Nephron (organoid): ENCODE data around the gene MARS2.
"Not testable (repeated sequence)": the region's sequence is repeated elsewhere in the genome, so short reads cannot be mapped to it uniquely, and the experiment has no call there.

Source experiments
- H3K27ac Mint-ChIP-seq, 3 experiments: 2 replicates each; pipeline ENCODE4 v1.8.0; 2020; ENCODE audit warnings: mixed read lengths in 3 of 3, mild to moderate bottlenecking in 2 of 3, moderate library complexity in 1 of 3
- H3K27me3 Mint-ChIP-seq: 2 replicates; pipeline ENCODE4 v1.8.0; 2021; ENCODE audit warnings: low read depth, mild to moderate bottlenecking, moderate library complexity, mixed read lengths
- H3K36me3 Mint-ChIP-seq: 2 replicates; pipeline ENCODE4 v1.8.0; 2020; ENCODE audit warnings: low read depth, mixed read lengths
- H3K4me1 Mint-ChIP-seq: 2 replicates; pipeline ENCODE4 v1.8.0; 2020; ENCODE audit warnings: mixed read lengths
- H3K4me3 Mint-ChIP-seq, 3 experiments: 2 replicates each; pipeline ENCODE4 v1.8.0; 2020; ENCODE audit warnings: mild to moderate bottlenecking in 3 of 3, mixed read lengths in 3 of 3, moderate library complexity in 2 of 3
- H3K9me3 Mint-ChIP-seq: 2 replicates; pipeline ENCODE4 v1.8.0; 2020; ENCODE audit warnings: mixed read lengths
- CTCF ChIP-seq, 3 experiments: fragments of 200-600 bp; sonication (generic); IDR thresholded peaks; one replicate each; pipeline ENCODE4 v1.5.0; 2021; ENCODE audit warnings: antibody characterized with exemption in 3 of 3; ENCODE audit not compliant: unreplicated experiment in 3 of 3

MARS2 gene

GRCh38 chr2:197710424-197711042, 5.4 kb downstream of the MARS2 start:
- peaks cover 29% of the 10 kb centered on the region for H3K4me1 Mint-ChIP-seq
- H3K27ac Mint-ChIP-seq: no peak overlapping the region
- no peak for TF ChIP-seq CTCF (IDR thresholded peaks at IDR 0.05; ENCODE audit: unreplicated experiment in 3 of 3)
- peaks cover 7% of the 10 kb centered on the region for H3K36me3 Mint-ChIP-seq
- no peak overlapping the region for H3K4me3 Mint-ChIP-seq
- no peaks in the 10 kb centered on the region for H3K9me3 Mint-ChIP-seq
- H3K27me3 Mint-ChIP-seq: no peaks in the 10 kb centered on the region

GRCh38 chr2:197711578-197711977, 6.4 kb downstream of the MARS2 start:
- Mint-ChIP-seq H3K27me3 (no peaks in the 10 kb centered on the region), H3K27ac (no peak overlapping the region), H3K9me3 (no peaks in the 10 kb centered on the region), H3K4me1 (peaks cover 25% of the 10 kb centered on the region), H3K36me3 (peaks cover 7% of the 10 kb centered on the region), H3K4me3 (no peak overlapping the region)
- TF ChIP-seq CTCF (IDR thresholded peaks at IDR 0.05; ENCODE audit: unreplicated experiment in 3 of 3): no peak

GRCh38 chr2:197713271-197713670, 8.1 kb downstream of the MARS2 start:
- no peaks in the 10 kb centered on the region for H3K27me3 Mint-ChIP-seq
- H3K27ac Mint-ChIP-seq: no peak overlapping the region
- peaks cover 12% of the 10 kb centered on the region for H3K4me1 Mint-ChIP-seq

GRCh38 chr2:197717863-197718262, 12.7 kb downstream of the MARS2 start:
- Mint-ChIP-seq H3K9me3 (no peaks in the 10 kb centered on the region), H3K4me3 (no peak overlapping the region), H3K4me1 (no peaks in the 10 kb centered on the region), H3K27me3 (no peaks in the 10 kb centered on the region), H3K36me3 (no peaks in the 10 kb centered on the region), H3K27ac (no peak overlapping the region)
- no peak for TF ChIP-seq CTCF (IDR thresholded peaks at IDR 0.05; ENCODE audit: unreplicated experiment in 3 of 3)

More at GRCh38 chr2:197713271-197713670, 8.1 kb downstream of the MARS2 start:
- H3K4me3 Mint-ChIP-seq: no peak overlapping the region
- no peak for TF ChIP-seq CTCF (IDR thresholded peaks at IDR 0.05; ENCODE audit: unreplicated experiment in 3 of 3)
- no peaks in the 10 kb centered on the region for H3K9me3 Mint-ChIP-seq
- peaks cover 7% of the 10 kb centered on the region for H3K36me3 Mint-ChIP-seq

GRCh38 chr2:197727011-197727410, 21.8 kb downstream of the MARS2 start:
- Mint-ChIP-seq H3K27ac (no peak overlapping the region), H3K9me3 (peaks cover 6% of the 10 kb centered on the region), H3K36me3 (peaks cover 7% of the 10 kb centered on the region), H3K27me3 (no peaks in the 10 kb centered on the region), H3K4me3 (no peak overlapping the region), H3K4me1 (no peaks in the 10 kb centered on the region)
- no peak for TF ChIP-seq CTCF (IDR thresholded peaks at IDR 0.05; ENCODE audit: unreplicated experiment in 3 of 3)

GRCh38 chr2:197728555-197729544, 23.7 kb downstream of the MARS2 start:
- not testable (repeated sequence) for H3K27ac Mint-ChIP-seq, H3K36me3 Mint-ChIP-seq, H3K4me1 Mint-ChIP-seq, H3K27me3 Mint-ChIP-seq, H3K9me3 Mint-ChIP-seq, H3K4me3 Mint-ChIP-seq
